ENCODE results near the gene PARD3B. TPM values are rescaled to one million over a fixed set of nuclear protein-coding genes. Genes with fewer than 3 reads are reported as not detected.

The PARD3B gene
- total RNA-seq, 1 experiment from 2014 or later, result 3.6 TPM

DNA sequence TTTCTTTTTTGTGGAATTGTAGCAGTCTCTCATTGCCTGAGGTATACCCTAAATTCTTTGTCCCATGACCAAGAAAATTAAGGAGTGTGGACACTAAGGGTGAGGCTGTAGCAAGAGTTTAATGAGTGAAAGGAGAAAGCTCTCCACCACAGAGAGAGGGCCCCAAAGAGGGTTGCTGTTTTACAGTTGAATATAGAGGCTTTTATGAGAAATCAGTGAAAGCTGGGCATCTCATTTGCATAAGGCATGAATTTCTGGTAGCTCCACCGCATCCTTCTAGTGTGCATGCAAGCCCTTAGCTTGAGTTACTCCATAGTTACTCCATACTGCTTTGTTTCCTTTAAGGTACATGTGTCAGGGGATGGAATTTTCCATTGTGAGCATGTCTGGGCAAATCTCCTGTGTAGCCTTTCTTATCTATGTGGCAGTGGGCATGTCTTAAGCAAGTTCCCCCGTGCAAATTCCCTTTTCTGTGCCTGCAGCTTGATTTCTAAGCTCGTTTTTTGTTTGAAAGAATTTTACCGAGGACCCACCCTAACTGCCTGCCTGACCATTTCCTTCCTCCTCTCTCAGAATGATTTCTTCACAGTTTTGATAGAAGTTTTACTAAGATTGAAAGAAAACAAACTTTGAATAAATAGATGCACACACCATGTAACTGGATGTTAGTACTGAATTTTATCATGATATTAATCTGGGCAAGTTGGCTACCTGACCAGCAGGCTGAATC is 218.9 kb downstream of the PARD3B start:
- Histone ChIP-seq H3K36me3 (ENCODE audit: control insufficient read depth, insufficient read depth, low read length) (no peaks in the 10 kb centered on the region), H3K27me3 (ENCODE audit: control insufficient read depth, insufficient read depth, low read length) (no peaks in the 10 kb centered on the region), H3K4me3 (ENCODE audit: low read depth in 2 of 2, low read length in 2 of 2) (no peak overlapping the region), H3K4me1 (ENCODE audit: control insufficient read depth, insufficient read depth, low read length) (no peaks in the 10 kb centered on the region), H3K9me3 (ENCODE audit: control insufficient read depth, insufficient read depth, low read depth, low read length) (peaks cover 33% of the 10 kb centered on the region), H3K27ac (ENCODE audit: low read length) (no peak overlapping the region)
- no TSS peak for BruUV-seq (replicated peaks)
- TF ChIP-seq TCF7L2 (IDR thresholded peaks at IDR 0.05; ENCODE audit: low read depth, low read length) (no peak), SIN3A (IDR thresholded peaks at IDR 0.05; ENCODE audit: borderline replicate concordance, insufficient read depth, low read depth, low read length) (no peak), POLR2AphosphoS5 (IDR thresholded peaks at IDR 0.05; ENCODE audit: low read depth, low read length) (no peak)
- TF ChIP-seq, protein P1, sequence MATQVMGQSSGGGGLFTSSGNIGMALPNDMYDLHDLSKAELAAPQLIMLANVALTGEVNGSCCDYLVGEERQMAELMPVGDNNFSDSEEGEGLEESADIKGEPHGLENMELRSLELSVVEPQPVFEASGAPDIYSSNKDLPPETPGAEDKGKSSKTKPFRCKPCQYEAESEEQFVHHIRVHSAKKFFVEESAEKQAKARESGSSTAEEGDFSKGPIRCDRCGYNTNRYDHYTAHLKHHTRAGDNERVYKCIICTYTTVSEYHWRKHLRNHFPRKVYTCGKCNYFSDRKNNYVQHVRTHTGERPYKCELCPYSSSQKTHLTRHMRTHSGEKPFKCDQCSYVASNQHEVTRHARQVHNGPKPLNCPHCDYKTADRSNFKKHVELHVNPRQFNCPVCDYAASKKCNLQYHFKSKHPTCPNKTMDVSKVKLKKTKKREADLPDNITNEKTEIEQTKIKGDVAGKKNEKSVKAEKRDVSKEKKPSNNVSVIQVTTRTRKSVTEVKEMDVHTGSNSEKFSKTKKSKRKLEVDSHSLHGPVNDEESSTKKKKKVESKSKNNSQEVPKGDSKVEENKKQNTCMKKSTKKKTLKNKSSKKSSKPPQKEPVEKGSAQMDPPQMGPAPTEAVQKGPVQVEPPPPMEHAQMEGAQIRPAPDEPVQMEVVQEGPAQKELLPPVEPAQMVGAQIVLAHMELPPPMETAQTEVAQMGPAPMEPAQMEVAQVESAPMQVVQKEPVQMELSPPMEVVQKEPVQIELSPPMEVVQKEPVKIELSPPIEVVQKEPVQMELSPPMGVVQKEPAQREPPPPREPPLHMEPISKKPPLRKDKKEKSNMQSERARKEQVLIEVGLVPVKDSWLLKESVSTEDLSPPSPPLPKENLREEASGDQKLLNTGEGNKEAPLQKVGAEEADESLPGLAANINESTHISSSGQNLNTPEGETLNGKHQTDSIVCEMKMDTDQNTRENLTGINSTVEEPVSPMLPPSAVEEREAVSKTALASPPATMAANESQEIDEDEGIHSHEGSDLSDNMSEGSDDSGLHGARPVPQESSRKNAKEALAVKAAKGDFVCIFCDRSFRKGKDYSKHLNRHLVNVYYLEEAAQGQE (IDR thresholded peaks at IDR 0.05; ENCODE audit: insufficient read depth in 1 of 2, low read depth in 2 of 2, low read length in 1 of 2), result no peak
- TF ChIP-seq, protein P2, sequence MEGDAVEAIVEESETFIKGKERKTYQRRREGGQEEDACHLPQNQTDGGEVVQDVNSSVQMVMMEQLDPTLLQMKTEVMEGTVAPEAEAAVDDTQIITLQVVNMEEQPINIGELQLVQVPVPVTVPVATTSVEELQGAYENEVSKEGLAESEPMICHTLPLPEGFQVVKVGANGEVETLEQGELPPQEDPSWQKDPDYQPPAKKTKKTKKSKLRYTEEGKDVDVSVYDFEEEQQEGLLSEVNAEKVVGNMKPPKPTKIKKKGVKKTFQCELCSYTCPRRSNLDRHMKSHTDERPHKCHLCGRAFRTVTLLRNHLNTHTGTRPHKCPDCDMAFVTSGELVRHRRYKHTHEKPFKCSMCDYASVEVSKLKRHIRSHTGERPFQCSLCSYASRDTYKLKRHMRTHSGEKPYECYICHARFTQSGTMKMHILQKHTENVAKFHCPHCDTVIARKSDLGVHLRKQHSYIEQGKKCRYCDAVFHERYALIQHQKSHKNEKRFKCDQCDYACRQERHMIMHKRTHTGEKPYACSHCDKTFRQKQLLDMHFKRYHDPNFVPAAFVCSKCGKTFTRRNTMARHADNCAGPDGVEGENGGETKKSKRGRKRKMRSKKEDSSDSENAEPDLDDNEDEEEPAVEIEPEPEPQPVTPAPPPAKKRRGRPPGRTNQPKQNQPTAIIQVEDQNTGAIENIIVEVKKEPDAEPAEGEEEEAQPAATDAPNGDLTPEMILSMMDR (IDR thresholded peaks at IDR 0.05), result no peak
- ATAC-seq (no peak), DNase-seq (ENCODE audit: low read depth, low spot score) (no peak)
- ChIA-PET CTCF (no interaction called here), POLR2A (no interaction called here)
- intact Hi-C loops (cut with micrococcal nuclease; ENCODE audit: unreplicated experiment), result no loop called here
- in situ Hi-C loops (cut with HindIII; ENCODE audit: low pct_unique_long_range_greater_than_20kb, low sequenced_read_pairs), result no loop called here

GRCh38 chr2:204770735-204771134 is 225.5 kb downstream of the PARD3B start:
- Histone ChIP-seq H3K4me1 (ENCODE audit: control insufficient read depth, insufficient read depth, low read length) (no peaks in the 10 kb centered on the region), H3K27me3 (ENCODE audit: control insufficient read depth, insufficient read depth, low read length) (no peaks in the 10 kb centered on the region), H3K36me3 (ENCODE audit: control insufficient read depth, insufficient read depth, low read length) (no peaks in the 10 kb centered on the region), H3K27ac (ENCODE audit: low read length) (no peak overlapping the region), H3K9me3 (ENCODE audit: control insufficient read depth, insufficient read depth, low read depth, low read length) (peaks cover 8% of the 10 kb centered on the region; the same call in 1 of the 2 replicates), H3K4me3 (ENCODE audit: low read depth in 2 of 2, low read length in 2 of 2) (no peak overlapping the region)
- intact Hi-C loops (cut with micrococcal nuclease; ENCODE audit: unreplicated experiment), result no loop called here
- BruUV-seq (replicated peaks), result no TSS peak
- no peak for DNase-seq (ENCODE audit: low read depth, low spot score)
- ChIA-PET CTCF (no interaction called here), POLR2A (no interaction called here)
- TF ChIP-seq, protein P2 (IDR thresholded peaks at IDR 0.05), result no peak
- no peak for TF ChIP-seq POLR2AphosphoS5 (IDR thresholded peaks at IDR 0.05; ENCODE audit: low read depth, low read length)
- TF ChIP-seq SIN3A (IDR thresholded peaks at IDR 0.05; ENCODE audit: borderline replicate concordance, insufficient read depth, low read depth, low read length), result no peak
- TF ChIP-seq, protein P1 (IDR thresholded peaks at IDR 0.05; ENCODE audit: insufficient read depth in 1 of 2, low read depth in 2 of 2, low read length in 1 of 2), result no peak
- no peak for TF ChIP-seq TCF7L2 (IDR thresholded peaks at IDR 0.05; ENCODE audit: low read depth, low read length)
- in situ Hi-C loops (cut with HindIII; ENCODE audit: low pct_unique_long_range_greater_than_20kb, low sequenced_read_pairs), result no loop called here
- ATAC-seq, result no peak

Data from Panc1 (cell line).